Endometrial microvascular endothelial cells (primary cell): ENCODE data around the gene IQSEC2. TPM values are rescaled to one million over a fixed set of nuclear protein-coding genes. Genes with fewer than 3 reads are reported as not detected.

ENCODE experiments used
- in situ Hi-C: cut with HindIII; loops from 2 replicates; pipeline ENCODE4 v1.10.0; 2017; ENCODE audit warnings: low sequenced_read_pairs, low pct_unique_long_range_greater_than_20kb; ENCODE audit errors: inconsistent ontology term
- total RNA-seq: library from RNA; depleted of rRNA; stranded (reverse); fragments of >200 nt; gene quantifications from one replicate; pipeline ENCODE4 v1.2.3, GENCODE V29; 2015; ENCODE audit errors: inconsistent ontology term

The IQSEC2 gene
- total RNA-seq, 1 donor from 2014 or later: 13.5 TPM

DNA sequence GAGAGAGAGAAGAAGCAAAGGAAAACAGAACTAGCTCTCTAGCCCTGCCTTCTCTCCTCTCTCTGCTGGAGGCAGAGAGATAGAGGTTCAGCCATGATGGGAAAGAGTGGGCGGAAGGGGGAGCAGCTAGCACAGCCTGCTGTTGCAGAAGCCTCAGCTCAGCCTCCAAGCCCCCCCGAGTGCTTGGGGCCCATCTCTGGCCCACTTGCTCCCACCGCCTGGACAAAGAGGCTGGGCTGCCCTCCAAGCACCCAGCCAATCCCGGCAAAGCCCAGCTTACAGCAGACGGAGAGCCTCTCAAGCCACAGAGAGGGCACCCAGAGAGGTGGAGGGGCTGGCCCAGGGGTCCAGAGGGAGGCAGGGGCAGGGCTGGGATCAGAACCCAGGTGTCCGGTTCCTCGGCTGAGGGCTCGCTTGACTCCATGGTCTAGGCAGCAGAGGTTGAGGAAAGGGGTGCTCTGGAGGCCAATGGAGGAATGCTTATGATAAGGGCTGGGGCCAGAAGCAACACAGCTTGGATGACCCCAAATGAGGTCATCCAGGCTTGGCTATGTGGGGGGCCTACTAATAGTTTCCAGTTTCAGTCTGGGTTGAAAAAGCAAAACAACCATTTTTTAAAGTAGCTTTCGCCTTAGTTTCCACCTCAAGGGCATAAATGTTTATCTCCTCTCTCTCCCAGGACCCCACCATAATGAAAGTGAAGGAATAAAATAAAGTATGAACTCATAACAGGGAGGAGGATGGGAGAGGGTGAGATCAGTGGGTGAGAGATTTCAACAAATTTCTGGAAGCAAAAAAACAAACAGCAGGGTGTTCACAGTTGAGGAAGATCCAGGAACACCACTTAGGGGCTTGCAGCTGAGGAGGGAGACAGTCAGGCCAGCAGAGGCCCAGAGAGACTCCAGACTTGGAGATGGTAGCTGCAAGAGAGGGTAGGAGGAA, 24.9 kb upstream of the IQSEC2 start:
- in situ Hi-C loops: no loop called here

DNA sequence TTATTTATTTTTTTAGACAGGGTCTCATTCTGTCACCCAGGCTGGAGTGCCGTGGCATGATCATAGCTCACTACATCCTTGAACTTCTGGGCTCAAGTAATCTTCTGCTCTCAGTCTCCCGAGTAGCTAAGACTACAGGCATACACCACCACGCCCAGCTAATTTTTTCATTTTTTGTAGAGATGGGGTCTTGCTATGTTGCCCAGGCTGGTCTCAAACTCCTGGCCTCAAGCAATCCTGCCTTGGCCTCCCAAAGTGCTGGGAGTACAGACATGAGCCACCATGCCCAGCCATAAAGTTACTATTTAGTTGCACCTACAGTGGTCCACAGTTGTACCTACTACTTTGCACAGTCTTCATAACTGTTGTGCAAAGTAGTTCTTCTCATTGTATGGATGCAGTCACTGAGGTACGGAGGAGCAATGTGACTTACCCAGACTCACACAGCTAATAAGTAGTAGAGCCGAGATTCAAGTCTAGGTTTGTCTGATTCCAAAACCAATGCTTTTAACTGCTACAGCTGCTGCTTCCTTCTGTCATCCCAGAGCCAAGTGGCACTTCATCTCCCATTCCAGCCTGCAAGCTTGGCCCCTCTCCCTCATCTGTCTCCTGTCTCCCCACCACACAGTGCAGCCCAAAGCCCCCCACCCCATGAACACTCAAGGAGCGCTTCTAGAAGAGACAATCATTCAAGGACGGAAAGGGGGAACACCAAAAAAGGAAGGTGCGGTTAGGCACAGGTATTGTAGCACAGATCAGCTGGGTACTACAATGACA, 24.0 kb upstream of the IQSEC2 start:
- in situ Hi-C loops: no loop called here

DNA sequence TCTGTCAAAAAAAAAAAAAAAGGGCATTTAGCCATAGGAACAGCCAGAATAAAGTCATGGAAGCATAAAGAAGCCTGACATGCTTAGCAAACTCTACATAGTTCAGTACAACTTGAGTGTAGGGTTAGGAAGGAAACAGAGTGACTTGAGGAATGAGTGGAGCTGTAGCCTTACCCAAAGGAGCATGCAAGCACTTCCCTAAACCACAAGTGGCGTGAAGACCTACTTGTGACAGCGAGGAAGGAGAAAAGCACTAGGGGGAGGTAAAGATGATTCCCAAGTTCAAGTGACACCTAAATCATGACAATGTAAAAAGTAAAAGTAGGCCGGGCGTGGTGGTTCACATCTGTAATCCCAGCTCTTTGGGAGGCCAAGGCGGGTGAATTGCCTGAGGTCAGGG, 21.8 kb upstream of the IQSEC2 start:
- in situ Hi-C loops: no loop called here

DNA sequence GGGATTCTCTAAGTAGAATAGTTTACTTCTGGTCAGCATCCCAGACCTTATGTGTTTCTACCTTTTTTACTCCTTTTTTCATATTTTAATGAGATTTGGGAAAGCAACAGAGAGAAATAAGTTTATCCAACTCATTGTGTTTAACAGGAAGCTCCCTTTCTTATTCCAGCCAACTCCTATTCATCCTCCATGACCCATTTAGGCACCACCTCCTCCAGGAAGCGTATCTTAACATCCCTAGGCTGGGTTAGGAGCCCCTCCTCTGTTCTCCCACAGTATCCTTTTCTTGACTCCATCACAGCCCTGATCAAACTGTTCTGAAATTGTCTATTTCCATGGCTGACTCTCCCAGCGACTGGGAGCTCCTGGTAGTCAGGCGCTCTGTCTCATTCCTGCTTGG, 18.8 kb upstream of the IQSEC2 start:
- in situ Hi-C loops: no loop called here

DNA sequence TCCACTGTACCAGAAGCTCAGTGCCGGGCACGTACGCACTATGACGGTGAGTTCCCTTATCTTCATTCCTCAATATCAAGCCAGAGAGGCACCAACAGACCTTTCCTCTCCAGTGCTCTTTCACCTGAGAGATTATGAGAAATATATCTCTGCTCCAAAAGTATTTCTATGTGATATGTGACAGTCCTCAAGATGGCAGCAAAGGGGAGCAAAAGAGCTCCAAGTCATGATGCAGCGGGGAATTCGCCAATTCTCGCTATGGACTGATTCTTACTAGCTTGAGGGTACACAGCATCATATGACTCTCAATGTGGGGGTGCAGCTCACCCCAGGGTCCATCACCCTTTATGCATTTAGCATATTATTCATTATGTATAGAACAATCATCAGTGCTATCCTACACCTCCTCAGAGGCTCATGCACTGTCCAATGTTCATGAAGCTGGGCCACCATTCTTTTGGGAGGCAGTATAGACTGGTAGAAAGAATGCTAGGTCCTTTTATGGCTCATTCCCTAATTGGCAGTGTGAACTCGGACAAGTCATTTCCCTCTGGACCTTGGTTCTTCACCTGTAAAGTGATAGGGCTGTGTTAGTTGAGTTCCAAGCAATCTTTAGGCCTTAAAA, 12.8 kb upstream of the IQSEC2 start:
- in situ Hi-C loops: no loop called here

DNA sequence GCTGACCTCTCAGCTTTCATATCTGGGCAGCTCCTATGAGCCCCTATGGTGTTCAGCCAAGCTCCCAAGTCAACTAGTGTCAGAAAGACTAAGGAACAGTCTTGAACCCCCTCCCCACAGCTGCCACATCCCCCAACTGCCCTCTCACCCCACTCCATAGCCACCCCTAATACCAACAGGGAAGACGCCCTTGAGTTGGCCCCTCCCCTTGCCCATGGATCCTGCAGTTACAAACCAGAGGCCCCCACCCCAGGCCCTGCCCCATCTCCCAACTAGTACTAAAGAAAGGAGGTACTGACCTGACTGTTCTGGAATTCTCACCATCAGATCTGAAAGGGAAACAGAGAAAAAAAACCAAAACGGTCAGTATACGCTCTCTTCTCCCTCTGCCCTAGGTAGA, 10.2 kb upstream of the IQSEC2 start:
- in situ Hi-C loops: no loop called here

DNA sequence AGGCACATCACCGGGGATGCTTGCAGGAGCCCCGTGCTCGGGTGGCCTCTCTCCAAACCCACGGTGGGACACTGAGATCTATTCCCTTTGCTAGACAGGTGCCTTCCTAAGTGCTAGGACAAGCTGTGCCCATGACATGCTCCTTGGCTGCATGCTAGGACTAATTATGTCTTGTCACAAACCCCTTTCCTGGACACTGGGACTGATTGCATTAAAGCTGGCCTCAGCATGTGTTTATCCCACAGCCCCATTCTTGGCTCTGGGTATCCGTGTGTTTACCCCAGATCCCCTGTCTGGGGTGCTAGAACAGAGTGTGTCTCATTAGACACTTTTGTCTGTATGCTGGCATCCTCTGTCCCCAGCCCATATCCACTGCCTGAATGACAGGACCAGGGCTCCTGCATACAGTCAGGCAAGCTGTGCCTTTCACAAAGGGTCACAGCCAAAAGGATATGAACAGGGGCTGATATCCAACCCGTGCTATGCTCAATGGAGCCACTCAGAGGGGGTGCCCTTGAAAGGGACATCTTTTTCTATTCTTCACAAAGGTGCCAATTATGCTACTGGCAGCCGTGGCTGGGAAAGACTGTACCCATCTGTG, 9.2 kb upstream of the IQSEC2 start:
- in situ Hi-C loops: no loop called here

DNA sequence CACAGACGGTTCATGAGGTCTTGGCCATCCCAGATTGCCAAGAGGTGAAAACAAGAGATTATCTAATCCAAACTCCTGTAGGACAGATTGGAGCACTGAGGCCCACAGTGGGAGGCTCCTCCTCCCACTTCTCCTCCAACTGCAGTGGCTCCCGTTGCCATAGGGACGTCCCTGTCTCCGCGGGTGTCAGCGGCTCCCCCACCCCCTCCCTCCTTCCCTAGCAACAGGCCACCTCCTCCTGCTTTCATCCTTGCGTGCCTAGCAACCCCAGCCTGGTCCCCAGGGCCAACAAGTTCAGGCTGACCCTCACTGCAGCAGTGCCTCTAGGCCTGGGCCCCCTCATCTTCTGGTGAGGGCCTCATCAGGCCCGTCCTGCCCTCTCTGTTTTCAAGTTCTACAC, 6.8 kb upstream of the IQSEC2 start:
- in situ Hi-C loops: no loop called here

DNA sequence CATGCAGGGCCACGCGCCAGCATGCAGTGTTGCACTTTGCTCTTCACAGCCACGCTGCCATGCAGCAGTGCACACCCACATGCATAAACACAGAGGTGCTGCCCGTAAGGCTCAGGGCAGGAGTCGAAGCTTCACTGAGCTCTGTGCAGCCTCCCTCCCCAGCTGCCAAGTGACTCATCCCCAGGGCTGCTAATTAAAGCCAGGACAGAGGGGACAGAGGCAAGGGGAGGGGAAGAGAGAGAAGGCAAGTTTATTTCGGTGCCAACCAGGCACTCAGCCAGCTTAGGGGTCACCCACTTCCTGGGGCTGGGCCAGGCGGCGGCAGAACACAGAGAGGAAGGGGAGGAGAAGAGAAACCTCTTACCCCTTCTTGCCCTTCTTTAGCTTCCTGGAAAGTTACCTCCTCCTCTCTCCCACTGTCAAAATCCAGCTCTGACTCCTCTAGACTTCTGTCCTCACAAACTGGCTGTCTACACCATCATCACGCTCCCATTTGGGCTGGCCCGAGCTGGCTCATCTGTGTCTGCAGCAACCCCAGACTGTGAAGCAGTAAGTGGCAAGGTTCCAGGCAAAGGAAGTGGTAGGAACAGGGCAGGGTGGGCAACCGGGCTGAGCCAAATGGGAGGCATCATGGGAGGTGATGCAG, 6.2 kb upstream of the IQSEC2 start:
- in situ Hi-C loops: no loop called here

DNA sequence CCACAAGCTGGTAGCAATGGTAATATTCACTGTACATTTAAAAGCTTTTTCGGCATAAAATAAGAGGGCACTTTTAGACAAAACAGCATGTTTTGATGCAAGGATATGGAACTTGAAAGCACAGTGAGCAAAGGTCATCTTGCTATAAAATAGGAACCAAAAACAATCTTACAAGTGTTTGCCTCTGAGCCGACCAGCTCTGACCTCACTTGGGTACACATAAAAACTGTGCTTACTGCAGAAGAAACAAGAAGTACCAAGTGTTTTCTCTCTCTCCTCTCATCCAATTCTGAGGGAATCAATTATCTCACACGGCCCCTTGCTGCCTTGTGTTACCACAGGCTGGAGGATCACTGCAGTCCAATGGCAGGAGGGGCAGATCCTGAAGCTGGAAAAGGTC, 4.8 kb upstream of the IQSEC2 start:
- in situ Hi-C loops: no loop called here

DNA sequence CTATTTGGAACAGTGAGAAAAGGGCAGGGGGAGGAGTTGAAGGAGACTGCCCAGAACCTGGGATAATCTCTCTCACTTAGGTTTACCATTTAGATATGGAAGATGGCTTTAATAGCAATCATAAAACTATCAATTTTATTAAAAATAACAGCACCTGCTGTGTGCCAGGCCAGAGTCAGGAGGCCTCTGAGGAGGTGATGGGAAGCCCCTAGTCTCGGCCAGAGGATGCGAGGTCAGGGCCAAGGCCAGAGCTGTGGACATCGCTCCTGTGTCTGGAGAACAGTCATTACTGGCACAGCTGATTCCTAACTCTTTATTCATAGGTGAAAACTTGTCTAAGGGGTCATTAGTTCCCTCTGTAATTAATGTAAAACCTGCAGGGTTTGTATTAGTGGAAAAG, 4.2 kb upstream of the IQSEC2 start:
- in situ Hi-C loops: no loop called here

DNA sequence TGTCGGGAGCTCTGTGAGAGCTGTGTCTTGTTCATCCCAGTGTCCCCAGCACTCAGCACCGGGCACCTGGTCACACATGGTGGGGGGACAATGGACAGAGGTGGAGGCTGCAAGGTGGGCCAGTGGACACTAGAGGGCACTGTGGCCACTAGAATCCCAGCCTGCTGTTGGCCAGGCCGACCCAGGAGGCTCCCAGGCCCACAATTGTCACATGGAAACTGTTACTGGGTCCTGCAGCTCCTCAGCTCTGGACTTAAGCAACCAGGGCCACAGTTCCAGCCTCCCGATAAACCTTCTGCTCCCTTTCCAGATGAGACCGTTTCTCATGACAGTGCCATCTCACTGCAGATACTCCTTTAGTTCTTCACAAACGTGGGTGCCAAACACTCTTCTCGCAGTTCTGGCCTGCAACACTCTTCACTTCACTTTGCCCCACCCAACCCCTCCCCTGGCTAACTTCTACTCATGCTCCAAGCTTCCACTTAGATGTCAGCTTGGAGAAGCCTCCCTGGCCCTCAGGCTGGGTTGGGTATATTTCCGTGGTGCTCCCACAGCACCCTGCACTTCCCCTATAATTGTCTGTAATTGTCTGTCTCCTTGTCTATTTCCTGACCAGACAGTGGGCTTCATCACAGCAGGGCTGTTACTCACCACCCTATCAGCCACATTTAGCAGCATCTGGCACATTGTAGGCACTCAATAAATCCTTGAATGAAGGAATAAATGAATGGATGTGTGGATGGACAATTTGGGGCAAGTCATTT, 3.5 kb upstream of the IQSEC2 start:
- in situ Hi-C loops: no loop called here

DNA sequence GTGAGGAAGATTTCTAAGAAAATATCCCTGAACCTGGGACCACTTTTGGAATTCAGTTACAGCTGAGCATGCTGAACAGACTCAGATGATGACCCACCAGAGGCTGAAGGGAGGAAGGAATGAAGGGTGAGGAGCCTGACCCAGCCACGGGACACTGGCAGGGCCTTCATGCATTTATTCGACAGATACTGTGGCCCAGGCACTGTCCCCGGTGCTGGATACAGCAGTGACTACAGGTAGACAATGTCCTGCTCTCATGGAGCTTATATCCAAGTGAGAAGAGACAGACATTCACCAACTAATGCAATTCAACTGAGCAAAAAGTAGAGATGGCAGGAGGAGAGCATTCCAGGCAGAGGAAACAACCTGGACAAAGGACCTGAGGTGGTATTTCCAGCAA, 2.2 kb upstream of the IQSEC2 start:
- in situ Hi-C loops: no loop called here

DNA sequence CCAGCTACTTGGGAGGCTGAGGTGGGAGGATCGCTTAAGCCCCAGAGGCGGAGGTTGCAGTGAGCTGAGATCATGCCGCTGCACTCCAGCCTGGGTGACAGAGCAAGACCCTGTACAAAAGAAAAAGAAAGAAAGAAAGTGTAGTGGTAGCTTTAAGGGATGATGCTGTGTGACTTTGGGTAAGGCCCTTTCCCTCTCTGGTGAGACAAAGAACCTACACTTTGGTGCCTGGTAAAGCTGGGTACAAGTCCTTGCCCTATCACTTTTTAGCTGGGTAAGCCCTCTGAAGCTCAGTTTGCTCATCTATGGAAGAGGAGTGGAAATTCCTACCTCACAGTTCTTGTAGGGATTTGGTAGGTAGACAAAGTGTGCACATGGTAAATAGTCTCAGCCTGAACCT, 1.7 kb upstream of the IQSEC2 start:
- in situ Hi-C loops: no loop called here

DNA sequence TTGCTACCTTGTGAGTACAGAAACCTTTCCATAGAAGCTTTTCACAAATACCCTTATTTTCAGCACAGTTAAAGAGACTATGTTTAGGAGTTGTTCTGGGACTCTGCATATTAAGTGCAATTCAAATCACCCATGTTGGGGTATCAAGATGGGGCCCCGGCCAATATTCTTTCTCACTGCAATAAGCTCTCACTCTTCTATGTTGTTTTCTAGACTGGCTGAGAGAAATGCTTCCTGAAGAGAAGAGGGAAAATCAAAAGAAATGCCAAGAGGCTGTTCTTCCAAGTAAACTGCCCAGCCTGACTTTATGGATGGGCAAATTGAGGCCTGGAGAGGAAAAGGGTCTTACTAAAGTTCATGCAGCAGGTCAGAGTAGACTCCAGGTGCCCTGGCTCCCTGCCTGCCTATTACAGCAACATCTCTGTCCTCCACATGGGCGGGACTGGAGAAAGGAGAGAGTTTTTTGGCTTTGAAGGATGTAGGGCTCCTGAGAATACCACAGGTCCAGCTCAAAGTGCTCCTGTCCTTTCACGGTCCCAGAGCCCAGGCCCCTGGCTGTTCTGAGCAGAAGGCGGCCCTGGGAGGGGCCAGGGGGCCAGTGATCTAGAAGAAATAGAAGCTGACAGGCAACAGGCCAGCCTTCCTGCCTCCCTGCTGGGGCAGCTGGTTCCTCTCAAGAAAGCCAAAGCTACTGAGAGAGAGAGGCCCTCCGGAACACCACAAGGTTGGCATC, 745 bp upstream of the IQSEC2 start:
- in situ Hi-C loops: no loop called here

DNA sequence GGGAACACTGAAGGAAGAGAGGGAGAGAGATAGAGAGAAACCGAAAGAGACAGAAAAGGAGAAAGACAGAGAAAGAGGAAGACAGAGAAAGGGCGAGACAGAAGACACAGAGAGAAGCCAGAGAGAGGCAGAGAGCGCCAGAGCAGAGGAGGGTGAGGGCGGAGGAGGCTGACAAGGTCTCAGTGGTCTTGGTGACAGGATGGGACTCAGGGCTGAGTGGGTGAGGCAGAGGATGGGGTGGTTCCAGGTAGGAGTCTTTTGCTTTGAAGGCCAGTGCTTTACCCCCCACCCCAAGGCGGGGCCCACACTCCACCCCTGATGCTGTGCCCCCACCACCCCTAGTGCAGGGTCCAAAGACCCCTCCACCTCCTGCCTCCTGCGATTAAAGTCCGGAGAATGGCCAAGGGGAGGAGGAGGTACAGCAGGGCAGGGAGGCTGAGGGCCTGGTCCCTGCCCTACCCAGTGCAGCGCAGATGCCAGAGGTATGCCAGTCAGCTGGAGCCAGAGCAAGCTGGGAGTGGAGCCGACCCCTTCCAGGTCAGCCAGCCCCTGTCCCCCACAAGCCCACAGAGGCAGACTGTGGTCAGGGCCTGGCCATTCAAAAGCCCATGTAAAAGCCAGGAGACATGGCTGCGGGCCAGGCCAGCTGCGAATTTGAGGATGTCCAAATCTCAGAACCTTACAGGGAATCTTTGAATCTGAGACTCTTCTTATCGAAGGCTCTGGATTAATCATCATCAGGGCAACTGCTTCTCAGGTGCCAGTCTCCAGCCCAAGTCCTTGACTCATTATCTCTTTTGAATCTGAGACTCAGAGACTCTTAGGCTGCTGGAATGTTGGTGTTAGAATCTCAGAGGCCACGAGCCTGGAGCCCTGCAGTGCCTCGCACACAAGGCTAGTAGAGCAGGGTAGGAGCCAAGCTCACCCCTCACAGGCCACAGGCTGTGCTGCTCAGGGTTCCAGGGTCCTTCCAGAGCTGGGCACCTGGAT, 758 bp downstream of the IQSEC2 start:
- in situ Hi-C loops: no loop called here
